Measurements from ENCODE around the gene ZPBP2. TPM values are rescaled to one million over a fixed set of nuclear protein-coding genes. Genes with fewer than 3 reads are reported as not detected.
"Not testable (repeated sequence)": the region's sequence is repeated elsewhere in the genome, so short reads cannot be mapped to it uniquely, and the experiment has no call there.

ZPBP2 gene
- total RNA-seq, 1 donor from 2014 or later = not detected

GRCh38 chr17:39868554-39868942, 546 bp downstream of the ZPBP2 start:
- TF ChIP-seq, protein P1, sequence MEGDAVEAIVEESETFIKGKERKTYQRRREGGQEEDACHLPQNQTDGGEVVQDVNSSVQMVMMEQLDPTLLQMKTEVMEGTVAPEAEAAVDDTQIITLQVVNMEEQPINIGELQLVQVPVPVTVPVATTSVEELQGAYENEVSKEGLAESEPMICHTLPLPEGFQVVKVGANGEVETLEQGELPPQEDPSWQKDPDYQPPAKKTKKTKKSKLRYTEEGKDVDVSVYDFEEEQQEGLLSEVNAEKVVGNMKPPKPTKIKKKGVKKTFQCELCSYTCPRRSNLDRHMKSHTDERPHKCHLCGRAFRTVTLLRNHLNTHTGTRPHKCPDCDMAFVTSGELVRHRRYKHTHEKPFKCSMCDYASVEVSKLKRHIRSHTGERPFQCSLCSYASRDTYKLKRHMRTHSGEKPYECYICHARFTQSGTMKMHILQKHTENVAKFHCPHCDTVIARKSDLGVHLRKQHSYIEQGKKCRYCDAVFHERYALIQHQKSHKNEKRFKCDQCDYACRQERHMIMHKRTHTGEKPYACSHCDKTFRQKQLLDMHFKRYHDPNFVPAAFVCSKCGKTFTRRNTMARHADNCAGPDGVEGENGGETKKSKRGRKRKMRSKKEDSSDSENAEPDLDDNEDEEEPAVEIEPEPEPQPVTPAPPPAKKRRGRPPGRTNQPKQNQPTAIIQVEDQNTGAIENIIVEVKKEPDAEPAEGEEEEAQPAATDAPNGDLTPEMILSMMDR (IDR thresholded peaks at IDR 0.05; ENCODE audit: insufficient read depth, low read length, severe bottlenecking) = no peak
- Histone ChIP-seq H3K36me3 (ENCODE audit: control insufficient read depth, insufficient read depth, low read length) (no peaks in the 10 kb centered on the region), H3K4me3 (ENCODE audit: low read depth, low read length) (no peak overlapping the region), H3K27me3 (ENCODE audit: control insufficient read depth, insufficient read depth, low read length) (peaks cover 15% of the 10 kb centered on the region)
- FAIRE-seq (no peak), DNase-seq (ENCODE audit: low read depth) (no peak)

DNA sequence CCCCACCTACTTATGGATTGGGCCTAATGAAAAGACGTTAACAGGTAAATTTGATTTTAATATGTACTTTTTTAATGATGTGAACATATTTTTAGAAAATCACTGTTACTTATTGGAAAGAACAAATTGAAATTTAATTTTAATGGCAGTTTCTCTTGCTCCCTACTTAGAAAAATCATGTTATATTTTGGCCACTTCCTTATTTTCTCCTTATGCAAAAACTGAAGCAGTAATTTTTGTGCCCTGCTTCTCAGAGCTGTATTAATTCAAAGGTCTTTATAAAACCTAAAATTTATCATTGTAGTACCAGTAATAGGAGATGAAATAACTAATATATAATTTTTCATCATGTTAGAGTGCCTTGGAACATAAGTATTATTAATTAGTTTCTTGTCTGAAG, 2.8 kb downstream of the ZPBP2 start:
- peaks cover 7% of the 10 kb centered on the region for H3K27me3 ChIP-seq (ENCODE audit: control insufficient read depth, insufficient read depth, low read length)
- DNase-seq (ENCODE audit: low read depth) (no peak), FAIRE-seq (no peak)
- TF ChIP-seq, protein P1 (IDR thresholded peaks at IDR 0.05; ENCODE audit: insufficient read depth, low read length, severe bottlenecking) = no peak
- no peaks in the 10 kb centered on the region for H3K36me3 ChIP-seq (ENCODE audit: control insufficient read depth, insufficient read depth, low read length)
- H3K4me3 ChIP-seq (ENCODE audit: low read depth, low read length) = no peak overlapping the region

GRCh38 chr17:39871801-39872200, 3.8 kb downstream of the ZPBP2 start:
- H3K36me3 ChIP-seq (ENCODE audit: control insufficient read depth, insufficient read depth, low read length) = no peaks in the 10 kb centered on the region
- FAIRE-seq = no peak
- DNase-seq (ENCODE audit: low read depth) = no peak
- no peak overlapping the region for H3K4me3 ChIP-seq (ENCODE audit: low read depth, low read length)
- TF ChIP-seq, protein P1 (IDR thresholded peaks at IDR 0.05; ENCODE audit: insufficient read depth, low read length, severe bottlenecking) = no peak
- H3K27me3 ChIP-seq (ENCODE audit: control insufficient read depth, insufficient read depth, low read length) = peaks cover 7% of the 10 kb centered on the region

GRCh38 chr17:39872751-39873150, 4.7 kb downstream of the ZPBP2 start:
- Histone ChIP-seq H3K27me3 (ENCODE audit: control insufficient read depth, insufficient read depth, low read length) (peaks cover 4% of the 10 kb centered on the region), H3K36me3 (ENCODE audit: control insufficient read depth, insufficient read depth, low read length) (no peaks in the 10 kb centered on the region), H3K4me3 (ENCODE audit: low read depth, low read length) (no peak overlapping the region)
- TF ChIP-seq, protein P1 (IDR thresholded peaks at IDR 0.05; ENCODE audit: insufficient read depth, low read length, severe bottlenecking) = no peak
- DNase-seq (ENCODE audit: low read depth) (no peak), FAIRE-seq (no peak)

GRCh38 chr17:39886102-39886501, 18.1 kb downstream of the ZPBP2 start:
- H3K27me3 ChIP-seq (ENCODE audit: control insufficient read depth, insufficient read depth, low read length); H3K4me3 ChIP-seq (ENCODE audit: low read depth, low read length); FAIRE-seq; H3K36me3 ChIP-seq (ENCODE audit: control insufficient read depth, insufficient read depth, low read length); DNase-seq (ENCODE audit: low read depth): not testable (repeated sequence)

DNA sequence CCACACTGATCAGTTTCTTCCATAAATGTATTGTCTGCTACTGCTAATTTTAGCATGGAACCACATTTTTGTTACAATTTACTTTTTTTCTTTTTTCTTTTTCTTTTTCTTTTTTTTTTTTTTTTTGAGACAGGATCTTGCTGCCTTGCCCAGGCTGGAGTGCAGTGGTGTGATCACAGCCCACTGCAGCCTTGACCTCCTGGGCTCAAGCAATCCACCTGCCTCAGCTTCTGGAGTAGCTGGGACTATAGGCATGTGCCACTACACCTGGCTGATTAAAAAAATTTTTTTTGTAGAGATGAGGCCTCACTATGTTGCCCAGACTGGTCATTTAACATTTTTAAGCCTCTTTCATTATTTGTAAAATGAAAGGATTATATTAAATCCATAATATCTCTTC, 19.1 kb downstream of the ZPBP2 start:
- DNase-seq (ENCODE audit: low read depth) (no peak), FAIRE-seq (no peak)
- Histone ChIP-seq H3K4me3 (ENCODE audit: low read depth, low read length) (no peak overlapping the region), H3K36me3 (ENCODE audit: control insufficient read depth, insufficient read depth, low read length) (no peaks in the 10 kb centered on the region), H3K27me3 (ENCODE audit: control insufficient read depth, insufficient read depth, low read length) (no peaks in the 10 kb centered on the region)
- TF ChIP-seq, protein P1 (IDR thresholded peaks at IDR 0.05; ENCODE audit: insufficient read depth, low read length, severe bottlenecking) = no peak

All from bronchial epithelial cell (primary cell).